ENCODE measurements around the gene EXOC8.

The EXOC8 gene

DNA sequence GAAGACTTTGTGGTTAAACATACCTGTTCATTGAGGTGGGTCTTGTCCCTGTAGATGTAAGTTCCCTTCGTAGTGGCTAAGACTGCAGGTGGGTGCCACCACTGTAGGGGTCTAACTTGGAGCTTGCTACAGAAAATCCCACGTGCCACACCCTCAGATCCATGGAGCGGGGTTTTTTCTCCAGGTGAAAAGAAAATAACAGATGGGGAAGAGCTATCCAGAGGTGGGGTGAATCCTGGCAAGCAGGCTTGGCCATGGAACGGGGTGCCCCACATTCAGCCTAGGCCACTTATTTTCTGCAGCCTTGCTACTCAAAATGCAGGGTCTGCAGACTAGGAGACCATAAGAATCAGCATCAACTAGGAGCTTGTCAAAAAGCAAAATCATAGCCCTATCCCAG is 24.0 kb downstream of the EXOC8 start:
- no peak for DNase-seq

DNA sequence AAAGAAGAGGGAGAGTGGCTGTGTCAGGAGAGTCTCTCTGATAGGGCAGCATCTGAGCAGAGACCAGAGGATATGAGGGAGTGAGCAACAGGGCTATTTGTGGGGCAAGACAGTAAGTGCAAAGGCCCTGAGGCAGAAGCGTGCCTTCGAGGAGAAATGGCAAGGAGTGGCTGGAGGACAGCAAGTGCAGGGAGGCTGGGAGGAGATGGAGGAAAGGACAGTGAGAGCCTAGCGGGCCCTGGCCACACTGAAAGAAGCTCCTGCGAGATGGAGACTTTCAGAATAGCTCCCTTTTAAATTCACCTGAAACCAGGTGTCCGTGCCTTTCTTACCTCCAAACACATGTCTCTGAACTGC is 25.2 kb downstream of the EXOC8 start:
- DNase-seq = no peak

DNA sequence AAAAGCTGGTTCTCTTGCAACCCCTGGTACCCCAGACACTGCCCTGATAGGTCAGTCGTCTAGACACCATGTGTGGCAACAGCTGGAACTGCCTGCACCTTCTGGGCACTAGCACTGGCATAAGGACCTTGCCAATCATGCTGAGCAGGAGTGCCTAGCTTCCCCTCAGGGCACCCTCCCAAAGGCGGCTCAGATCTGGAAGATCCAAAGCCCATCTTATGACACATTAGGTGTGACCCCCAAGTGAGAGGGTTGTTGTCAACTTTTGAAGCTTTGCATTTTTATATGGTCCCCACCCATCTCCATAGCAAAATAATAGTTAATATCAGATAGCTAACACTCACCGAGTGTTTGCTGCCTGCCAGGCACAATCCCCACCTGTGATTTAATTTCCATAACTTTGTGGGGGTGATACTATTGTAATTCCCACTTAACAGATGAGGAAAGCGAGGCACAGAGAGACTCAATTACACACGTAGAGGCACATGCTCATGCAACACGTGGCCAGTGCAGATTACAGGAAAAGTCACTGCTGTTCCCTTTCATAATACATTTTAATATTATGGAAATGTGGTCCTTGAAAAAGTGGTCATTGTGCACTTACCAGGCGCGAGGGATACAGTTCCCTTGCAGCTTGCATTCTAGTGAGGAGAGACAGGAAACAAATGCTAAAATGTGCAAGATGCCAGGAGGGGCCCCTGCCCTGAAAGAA is 25.8 kb downstream of the EXOC8 start:
- no peak for DNase-seq

DNA sequence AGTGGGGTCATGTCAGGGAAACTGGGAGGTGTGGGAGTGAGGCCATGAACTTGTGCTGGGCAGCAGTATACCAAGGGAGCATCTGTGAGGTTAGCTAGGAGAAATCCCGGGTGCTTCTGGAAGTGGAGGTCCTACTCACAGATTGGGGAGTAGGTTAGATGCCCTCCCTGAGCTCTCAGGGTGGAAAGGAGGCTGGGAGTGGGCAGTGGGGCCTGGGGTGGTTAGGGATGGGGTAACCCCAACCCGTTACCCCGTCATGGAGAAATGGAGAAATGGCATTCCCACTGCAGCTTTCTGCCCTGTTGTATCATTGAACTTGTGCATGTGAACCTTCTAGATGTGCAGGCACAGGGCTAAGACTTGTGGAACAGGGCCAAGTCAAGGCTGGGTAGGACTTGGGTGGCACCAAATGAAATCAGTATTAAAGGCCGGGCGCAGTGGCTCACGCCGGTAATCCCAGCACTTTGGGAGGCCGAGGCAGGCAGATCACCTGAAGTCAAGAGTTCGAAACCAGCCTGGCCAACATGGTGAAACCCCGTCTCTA is 27.2 kb downstream of the EXOC8 start:
- no peak for DNase-seq

DNA sequence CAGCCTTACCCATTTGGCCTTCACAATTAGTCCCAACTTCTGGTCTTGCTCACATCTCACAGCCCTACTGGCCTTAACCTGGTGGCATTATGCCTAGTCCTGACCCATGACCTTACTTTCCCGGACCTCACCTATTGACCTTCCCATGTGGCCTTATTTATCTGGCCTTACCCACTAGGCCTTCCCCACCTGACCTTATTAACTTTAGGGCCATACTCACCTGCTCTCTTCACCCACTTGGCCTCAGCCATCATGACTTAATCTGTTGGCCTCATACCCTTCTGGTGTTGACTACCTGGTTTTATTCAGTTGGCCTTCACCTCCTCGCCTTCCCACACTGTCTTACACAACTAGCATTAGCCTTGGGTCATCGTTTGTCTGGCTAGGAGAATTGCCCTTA is 35.7 kb downstream of the EXOC8 start:
- DNase-seq = no peak

DNA sequence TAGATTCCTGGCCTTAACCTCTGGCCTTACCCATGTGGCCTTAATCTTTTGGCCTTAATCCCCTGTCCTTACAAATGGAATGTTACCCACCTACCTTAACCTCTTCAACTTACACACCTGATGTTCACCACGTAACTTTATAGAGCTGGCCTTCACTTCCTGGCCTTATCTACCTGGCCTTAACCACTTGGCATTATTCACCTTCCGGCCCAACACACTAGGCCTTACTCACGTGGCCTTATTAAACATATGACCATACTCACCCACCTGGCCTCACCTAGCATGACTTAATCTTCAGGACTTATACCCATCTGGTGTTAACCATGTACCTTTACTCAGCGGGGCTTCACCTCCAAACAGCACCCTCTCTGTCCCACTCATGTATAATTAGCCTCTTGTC is 41.7 kb downstream of the EXOC8 start:
- no peak for DNase-seq

DNA sequence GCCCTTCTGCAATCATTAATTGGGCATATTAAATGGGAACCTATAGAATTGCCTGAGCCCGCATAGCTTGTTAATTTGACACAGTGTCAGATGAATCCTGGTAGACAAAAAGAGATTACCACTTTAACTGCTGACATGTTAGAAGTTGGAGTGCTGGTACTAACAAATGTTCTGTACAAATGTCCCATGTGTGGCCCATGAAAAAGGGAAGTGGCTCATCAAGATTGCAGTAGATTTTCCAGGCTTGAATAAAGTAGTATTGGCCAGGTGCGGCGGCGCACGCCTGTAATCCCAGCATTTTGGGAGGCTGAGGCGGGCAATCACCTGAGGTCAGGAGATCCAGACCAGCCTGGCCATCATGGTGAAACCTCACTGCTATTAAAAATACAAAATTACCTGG is 51.0 kb downstream of the EXOC8 start:
- DNase-seq = no peak

DNA sequence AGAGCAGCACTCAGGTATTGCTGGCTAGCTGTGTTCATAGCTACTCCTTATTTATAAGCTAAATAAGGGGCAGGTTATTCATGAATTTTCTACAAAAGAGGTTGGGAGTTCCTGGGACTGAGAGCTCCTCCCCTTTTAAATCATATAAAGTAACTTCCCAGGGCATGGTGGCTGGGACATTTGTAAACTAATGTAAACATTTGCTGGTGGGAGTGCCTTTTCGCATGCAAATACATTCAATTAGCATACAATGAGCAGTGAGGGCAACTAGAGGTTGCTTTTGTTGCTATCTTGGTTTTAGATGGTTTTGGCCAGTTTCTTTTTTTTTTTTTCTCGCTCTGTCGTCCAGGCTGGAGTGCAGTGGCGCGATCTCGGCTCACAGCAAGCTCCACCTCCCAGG is 53.2 kb downstream of the EXOC8 start:
- DNase-seq = no peak
